Measurements from ENCODE around the gene EXT2.

Gene EXT2

DNA sequence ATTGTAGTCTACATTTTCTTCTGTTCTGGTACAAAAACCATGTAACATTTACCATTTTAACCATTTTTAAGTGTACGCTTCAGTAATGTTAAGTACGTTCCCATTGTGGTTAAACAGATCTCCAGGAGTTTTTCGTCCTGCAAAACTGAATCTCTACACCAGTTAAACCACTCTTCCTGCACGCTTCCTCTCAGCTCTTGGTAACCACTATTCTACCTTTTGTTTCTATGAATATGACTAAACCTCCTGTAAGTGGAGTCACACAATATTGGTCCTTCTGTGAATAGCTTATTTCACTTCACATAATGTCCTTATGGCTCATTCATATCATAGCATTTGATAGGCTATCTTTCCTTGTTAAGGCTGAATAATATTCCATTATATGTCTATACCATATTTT is 7.1 kb upstream of the EXT2 start:
- no peak for DNase-seq

DNA sequence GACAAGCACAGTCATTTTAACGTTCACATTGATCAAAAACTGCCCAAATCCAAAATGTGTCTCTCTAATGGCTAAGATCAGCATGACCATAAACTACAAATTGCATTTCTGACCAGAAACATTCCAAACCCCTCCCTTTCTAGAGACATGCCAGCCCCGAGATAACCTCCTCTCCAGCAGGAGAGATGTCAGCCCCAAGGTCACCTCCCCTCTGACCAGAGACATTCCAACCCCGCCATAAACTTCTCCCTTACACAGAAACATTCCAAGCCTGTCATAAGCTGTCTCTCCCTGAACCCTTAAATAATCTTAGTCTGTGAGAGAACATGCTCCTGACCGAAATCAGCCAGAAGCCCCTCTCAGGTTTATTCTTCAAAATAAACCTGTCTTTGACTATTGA is 6.6 kb upstream of the EXT2 start:
- no peak for DNase-seq

DNA sequence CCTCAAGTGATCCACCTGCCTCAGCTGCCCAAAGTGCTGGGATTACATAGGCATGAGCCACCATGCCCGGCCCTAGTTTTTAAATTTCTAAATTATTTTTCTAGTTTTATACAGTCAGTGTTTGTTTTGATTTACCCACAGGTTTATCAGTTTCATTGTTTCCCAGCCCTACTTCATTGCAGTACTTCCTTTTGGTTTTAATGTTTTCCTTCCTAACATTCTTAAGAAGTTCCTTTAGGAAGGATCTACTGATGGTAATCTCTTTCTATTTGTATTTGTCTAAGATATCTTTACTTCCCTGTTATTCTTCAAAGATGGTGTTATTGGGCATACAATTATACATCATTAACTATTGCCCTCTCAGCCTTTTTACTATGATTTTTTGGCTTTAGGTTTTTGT is 4.9 kb upstream of the EXT2 start:
- no peak for DNase-seq

DNA sequence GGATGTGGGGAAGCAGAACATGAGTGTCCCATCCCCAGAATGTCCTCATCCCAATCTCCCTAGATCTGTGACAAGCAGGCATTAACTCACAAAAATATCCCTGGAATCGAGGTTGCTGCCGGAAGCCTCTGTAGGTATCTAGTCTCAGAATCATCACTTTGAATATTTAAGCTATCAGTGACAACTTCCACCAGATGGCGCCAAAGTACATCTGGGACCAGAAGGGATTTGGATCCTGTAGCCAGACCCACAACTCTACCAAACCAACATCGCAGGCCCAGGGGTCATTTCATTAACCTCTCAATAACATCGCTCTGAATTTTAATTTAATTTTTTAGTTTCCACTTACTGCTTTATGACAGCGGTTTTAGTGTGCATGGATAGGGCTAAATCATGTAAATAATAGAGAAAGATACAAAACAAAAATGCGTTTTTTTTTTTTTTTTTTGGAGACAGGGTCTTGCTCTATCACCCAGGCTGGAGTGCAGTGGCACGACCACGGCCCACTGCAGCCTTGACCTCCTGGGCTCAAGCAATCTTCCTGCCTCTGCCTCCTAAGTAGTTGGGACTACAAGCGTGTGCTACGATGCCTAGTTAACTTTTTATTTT is 1.1 kb upstream of the EXT2 start:
- DNase-seq: peak; percentile 23 to 57 (median 42)

DNA sequence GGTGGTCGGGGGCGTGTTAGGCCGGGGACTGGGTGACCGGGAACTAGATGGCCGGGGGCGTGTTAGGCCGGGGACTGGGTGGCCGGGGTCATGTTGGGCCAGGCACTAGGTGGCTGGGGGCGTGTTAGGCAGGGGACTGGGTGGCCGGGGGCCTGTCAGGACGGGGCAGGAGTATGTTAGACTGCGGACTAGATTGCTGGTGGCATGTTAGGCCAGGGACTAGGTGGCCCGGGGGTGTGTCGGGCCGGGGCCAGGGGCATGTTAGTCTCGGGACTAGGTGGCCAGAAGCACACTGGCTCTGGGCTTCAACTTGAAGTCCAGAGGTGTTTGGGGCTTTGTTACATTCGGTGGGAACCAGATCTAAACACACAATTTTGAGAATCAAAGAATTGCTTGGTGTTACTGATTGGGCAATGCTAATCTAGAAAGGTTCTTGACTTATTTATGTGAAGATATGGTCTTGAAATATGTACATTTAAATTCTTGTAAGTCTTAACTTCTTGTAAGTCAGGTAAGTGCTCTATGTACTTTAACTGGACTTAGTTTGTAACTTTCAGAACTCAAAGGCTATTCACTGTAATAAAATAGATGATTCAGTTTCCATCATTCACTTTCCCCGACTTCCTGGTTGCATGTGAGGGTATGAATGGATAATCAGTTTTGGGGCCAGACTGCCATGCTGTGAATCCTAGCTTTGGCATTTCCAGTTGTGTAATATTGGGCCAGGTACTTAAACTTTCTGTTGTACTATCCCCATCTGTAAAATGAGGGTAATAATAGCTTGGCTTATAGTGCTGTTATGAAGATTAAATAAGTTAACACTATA is 1.1 kb downstream of the EXT2 start:
- no peak for DNase-seq

DNA sequence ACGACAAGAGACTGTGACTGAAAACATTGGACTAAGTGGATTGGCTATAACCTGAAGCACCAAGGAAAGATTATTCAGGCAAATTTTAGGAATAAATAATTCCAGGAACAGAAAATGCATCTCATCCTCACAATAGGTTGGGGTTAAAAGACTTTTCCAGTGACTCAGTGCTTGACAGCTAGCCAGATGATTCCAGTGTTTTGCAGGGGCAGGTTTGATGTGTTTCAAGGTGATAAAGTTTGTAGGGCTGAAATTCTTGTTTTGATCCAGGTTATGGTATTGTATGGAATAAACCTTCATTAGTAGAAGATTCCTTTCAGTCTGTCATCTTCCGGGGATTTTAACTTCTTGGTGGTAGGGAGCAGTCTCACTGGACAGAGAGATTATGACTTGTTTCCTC is 2.3 kb downstream of the EXT2 start:
- DNase-seq: no peak

DNA sequence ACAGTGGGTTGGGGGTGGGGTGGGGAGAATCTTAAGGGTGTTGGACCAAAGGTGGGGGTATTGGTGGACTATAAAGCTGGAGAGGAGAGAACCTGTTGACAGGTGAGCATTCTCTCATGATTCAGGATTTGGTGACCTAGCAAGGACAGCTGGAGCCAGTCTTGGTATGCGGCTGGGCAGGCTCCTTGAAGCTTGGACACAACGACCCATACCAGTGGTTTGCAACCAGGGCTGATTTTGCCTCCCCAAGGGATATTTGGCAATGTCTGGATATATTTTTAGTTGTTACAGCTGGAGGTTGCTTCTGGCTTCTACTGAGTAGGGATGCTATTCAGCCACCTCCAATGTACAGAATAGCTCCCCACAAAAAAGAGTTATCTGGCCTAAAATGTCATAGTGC is 5.6 kb downstream of the EXT2 start:
- no peak for DNase-seq

DNA sequence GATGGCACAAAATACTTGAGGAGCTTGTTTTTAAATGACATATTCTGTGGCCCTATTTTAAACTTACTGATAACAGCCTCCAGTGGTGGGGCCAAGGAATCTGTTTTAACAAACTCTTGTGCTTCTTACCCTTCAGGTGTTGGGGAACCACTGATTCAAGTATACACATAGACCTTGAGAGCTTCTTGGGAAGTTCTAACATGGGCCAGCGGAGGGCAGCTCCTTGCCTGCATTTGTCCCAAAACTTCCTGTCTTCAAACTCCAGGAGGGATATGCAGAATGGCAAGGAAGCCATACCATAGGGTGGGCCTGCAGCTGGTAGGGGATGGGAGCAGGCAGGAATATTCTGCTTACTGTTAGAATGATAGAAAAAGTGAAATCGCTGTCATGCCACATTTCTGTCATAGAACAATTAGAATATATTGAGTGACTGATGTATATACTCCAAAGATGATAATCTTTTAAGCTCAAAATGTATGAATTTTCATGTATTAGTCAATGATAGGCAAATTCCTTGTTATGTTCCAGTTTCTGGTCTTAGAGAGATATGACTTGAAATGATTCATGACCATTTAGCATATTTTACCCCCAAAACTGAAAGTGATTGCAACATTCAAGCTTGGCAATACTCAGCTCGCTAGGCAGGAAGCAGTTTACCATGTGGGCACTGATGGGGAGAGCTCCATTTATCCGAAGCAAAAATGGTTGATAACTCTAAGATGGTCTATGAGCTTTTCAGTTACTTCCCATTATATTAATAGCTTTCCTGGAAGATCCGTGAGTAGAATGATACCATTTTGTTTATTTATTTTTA is 9.2 kb downstream of the EXT2 start:
- no peak for DNase-seq

DNA sequence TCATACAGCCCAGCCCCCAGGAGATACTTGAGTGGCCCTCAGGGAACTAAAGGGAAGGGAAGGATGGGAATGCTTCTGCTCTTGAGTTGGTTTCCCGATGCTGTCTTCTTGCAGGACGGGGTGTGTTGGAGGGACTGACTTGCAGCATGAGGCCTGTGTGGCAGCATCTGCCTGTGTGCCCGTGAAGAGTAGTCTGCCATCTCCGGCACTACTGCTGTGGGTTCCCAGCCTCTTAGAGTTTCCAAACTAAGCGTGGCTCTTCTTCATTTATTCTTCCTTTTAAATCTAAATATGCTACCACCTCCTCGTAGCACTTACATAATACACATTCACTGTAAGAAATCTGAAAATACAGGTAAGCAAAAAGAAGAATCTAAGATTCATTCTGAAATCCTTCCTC is 12.8 kb downstream of the EXT2 start:
- DNase-seq: no peak

DNA sequence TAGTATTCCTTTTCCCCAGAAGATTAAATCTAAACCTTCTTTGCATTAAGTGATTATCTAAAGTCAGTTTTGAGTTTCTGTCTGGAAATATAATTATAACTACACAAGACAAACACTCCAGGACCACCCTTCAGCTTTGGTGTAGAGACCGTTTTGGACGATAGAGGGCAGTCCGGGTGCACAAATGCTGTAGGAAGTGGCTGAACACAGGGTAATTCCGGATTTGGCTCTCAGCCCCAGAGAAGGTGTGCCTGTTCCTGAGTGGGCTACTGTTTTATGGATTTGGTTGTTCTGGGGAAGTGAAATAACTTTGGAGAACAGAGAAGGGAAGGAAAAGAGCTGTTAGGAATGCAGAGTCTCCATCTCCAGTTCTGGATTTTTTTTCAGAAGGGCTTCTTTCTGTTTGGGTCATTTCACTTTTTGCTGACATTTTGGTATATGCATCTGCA is 14.8 kb downstream of the EXT2 start:
- peak in 3 of 4 experiments; percentile 7 to 18 (median 17) for DNase-seq

DNA sequence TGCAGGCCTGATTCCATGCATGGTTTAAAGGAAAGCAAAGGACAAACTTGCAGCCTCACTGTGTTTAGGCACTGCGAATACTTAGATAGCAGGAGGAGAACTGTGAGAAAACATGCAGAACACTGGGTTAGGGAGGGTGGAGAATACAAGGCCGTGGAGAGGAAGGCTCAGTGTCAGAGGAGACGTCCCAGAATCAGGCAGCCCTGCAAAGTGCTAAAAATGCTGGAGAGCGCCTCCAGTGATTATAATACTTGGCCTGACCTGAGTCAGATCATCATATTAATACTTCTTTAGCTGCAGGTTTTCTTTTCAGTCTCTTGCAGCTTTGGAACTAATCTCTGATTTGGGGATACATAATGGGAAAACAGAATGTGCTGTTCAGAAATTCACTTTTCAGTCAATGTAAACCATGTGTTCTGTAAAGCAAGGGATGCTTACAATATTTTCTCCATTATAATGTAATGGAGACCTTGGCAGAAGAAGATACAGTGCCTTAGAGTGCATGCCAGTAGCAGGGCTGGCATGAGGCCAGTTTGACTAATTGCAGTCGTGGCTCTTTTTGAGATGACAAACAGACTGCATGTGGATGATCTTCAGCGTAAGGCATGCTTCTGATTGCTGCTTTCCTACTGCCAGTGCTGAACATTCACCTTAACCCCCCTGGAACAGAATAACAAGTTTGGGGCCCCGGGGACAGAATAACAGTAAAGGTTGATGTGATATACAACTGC is 16.8 kb downstream of the EXT2 start:
- no peak for DNase-seq

DNA sequence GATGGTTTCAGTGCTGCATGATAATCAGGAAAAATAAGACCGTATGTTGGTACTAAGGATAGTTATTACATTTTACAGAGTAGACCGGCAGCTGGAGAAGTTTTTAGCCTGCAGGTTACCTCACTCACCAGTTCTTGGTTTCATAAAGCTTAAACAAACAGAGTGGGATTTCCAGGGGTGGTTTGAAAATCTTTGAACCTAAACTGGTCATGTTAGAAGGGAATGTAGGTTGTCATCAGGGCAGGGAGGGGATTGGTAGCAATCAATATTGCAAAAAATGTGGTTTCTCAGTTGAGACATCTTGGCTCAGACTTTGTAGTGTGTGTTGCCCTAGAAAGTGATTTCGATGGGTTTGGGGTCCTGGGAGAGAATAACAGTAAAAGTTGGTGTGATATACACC is 17.5 kb downstream of the EXT2 start:
- DNase-seq: no peak

DNA sequence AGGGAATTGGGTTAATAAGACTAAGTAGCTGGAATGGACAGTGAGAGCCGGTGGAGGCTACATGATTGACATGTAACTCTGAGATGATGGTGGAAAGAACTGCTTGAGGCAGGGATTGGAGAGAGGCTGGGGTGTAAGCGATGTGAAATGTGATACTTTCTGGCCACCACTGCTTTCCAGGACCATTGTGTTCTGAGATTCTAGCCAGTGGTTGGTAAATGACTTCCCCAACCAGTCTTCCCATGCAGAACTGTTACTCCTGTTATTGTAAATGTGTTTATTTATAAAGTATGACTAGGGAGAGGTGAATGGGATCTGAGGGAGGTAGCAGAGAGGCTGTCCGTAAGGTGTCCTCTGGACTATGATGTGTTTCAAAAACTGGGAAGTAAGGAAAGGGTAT is 18.1 kb downstream of the EXT2 start:
- DNase-seq: no peak

DNA sequence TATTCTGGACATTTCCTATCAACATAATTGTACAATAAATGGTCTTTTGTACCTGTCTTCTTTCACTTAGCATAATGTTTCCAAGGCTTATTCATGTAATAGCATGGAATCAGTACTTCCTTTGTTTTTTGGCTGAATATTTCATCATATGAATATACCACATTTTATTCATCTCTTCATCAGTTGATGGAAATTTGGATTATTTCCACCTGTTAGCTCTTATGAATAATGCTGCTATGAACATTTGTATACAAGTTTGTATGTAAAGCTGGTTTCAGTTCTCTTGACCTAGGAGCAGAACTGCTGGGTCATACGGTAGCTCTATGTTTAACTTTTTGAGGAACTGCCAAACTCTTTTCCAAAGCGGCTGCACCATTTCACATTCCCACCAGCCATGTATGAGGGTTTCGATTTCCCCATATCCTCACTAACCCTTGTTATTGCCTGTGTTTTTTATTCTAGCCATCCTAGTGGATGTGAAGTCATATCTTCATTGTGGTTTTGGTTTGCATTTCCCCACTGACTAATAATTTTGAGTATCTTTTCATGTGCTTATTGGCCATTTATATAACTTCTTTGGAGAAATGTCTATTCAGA is 20.9 kb downstream of the EXT2 start:
- no peak for DNase-seq

DNA sequence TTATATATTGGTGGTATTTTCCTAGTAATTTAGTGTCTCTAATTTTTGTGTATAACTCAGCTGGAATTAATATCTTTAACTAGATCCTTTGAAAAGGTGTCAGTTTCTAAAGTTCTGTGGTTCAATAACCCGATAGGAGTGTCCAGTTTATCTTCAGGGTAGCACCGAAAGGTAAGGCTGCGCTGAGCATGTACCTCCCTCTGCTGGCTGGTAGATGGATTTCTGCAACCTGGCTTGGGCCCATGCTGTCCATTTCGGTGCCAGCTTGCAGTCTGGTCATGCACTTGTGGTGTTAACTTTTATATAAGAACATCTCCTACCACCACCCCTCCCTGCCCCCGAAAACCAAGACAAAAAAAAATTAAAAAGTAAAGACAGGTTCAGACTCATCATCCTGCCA is 24.7 kb downstream of the EXT2 start:
- no peak for DNase-seq

DNA sequence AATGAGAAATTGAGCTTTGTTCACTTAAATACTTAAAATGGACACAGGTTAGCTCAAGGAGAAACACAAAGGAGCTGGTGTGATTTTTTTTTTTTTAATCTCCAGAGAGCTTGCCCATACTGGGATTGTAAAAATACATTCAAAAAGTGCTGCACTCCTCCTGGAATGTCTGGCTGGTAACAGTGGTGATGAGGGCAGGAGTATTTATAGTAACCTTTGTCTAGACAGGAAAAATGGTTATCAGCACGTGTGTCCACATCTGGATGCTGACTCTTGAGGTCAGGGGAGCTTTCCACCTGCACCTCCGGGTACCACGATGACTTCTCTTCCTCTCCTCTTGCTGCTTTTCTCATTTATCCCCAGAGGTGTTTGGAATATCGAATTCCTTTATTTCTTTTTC is 30.1 kb downstream of the EXT2 start:
- DNase-seq: no peak

DNA sequence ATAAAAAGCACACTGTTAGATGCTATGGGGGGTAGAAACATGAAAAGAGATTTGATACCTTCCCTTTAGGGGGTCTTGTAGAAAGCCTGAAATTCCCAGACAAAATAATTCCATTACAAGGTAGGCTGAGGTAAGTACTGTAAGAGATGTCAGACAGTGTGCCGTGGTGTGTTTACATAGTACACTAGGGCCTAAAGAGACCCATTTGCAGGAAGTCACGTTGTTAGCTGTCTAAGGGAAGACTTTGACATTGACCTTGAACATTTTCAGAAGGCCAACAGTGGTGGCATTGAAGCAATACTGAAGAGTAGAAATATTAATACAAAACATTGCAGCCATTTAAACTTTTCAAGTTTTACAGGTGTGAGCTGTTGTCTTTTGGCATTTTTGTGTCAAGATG is 30.8 kb downstream of the EXT2 start:
- DNase-seq: no peak

DNA sequence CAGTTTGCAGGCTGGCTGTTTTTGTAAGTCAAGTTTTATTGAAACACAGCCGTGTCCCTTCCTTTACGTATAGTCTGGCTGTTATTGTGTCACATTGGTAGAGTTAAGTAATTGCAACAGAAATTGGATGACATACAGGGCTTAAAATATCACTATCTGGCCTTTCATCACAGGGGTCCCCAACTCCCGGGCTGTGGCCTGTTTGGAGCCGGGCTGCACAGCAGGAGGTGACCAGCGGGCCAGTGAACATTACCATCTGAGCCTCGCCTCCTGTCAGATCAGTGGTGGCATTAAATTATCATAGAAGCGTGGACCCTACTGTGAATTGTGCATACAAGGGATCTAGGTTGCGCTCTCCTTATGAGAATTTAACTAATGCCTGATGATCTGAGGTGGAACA is 31.7 kb downstream of the EXT2 start:
- no peak for DNase-seq

DNA sequence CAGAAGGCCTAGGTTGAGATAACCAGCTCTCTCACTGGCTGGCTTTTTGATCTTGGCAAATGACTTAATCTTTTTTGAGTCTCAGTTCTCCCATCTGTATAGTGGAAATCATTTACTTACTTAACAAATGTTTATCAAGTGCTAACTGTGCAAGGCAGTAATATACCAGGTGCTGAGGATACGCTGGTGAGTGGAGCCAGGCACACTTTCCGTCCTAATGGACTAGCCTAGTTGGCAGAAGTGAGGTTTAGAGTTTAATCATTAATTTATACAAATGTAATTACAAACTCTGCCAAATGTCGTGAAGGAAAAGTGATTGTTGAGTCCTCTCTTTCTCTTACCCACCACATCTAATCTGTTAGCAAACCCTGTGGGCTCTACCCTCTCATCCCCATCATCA is 33.3 kb downstream of the EXT2 start:
- DNase-seq: no peak

DNA sequence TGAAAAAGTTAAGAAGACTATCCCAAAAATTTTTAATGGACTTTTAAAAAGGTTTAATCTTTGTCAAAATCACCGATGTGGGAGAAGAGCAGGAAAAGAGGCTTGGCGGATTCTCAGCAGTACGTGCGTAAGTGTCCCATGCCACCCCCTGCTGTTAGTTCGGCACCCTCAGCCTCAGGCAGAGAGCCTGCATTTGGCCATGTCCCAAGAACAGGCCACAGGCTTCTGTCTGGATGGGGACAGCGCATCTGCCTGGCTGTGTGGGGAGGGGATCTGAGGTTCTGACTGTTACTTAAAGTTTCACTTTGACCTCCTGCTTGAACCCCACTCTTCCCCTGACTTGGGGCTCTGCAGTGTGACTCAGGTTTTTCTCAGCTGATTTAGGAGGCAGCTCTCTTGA is 35.3 kb downstream of the EXT2 start:
- DNase-seq: no peak

DNA sequence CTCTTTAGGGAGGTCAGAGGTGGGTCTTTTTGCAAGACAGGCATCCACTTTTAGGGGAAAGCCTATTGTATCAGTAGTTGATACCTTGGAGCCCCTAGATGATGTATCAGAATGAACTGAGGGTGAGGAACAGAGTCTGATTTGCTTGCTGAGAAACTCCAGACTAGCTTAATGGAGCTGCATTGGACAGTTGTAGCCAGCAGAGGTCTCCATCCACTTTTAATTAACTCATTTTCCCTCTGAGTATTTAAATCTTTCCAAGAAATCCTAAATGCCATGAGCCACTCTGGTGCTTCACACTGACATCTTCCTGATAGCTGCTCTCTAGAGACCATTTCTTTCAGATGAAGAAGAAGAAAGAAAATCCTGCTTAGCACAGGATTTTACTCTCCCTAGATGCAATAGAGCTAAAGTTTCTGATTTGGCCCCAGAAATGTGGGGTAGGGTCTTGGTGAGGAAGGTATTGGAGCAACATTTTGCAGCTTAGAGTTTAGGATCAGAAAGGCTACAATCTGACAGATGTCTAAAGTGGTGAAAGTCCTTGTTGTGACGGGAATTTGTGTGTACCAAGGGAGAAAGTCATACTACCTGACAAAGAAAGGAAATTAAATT is 38.0 kb downstream of the EXT2 start:
- DNase-seq: no peak

DNA sequence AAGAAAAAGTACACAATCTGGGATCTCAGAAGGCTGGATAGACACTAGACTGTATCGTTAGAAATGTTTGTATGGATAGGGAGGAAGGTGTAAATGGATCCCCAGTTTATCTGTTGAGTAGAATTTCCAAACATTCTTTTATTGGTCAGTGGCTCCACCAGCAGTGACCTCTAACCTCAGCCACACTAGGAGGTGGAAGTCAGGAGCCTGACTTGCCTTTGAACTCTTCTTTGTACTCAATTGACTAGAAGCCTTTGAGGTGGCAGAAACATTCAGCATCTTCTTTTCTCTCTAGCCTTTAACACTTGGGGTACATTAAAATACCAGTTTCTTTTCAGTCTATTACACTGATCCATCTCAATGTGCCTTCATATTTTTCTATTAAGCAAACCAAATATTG is 39.1 kb downstream of the EXT2 start:
- no peak for DNase-seq

All from activated naive CD4-positive, alpha-beta T cell (primary cell).